Measurements from ENCODE around the gene FHDC1.
A peak's percentile ranks its signal among the peaks of the same experiment; 100 is the strongest.

FHDC1 gene

DNA sequence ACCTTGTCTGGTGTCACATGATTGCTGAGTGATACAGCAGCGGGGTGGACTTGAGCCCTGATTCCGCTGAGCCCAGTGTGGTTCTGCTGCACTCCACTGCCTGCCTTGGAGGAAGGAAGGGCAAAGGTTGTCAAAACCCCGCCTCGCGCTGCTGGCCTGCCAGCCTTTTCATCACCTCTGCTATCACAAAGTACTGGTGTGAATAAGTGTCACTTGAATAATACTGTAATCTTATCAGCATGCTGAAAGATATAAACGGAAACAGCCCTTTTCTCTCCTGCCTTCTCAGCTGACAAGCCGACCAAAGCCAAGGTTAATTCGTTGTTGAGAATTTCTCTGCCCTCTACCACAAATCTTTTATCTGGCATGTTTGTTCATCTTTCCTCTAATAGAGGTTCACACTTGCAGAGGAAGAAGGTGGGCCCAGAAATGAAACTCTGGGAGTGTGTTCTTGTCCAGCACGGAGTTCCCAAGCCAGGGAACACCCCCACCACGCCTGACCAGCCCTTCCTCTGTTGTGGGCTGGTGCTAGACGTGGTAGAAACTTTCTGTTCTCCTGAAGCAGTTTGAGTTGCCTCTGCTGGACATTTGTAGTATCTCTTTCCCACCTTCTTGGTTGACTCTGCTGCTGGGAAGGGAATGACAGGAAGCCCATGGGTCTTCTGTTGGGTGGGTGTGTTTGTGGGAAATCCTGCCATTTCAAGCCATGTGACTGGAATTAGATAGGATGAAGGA lies 21.5 kb downstream of the FHDC1 start:
- DNase-seq (ENCODE audit: low spot score), result no peak

DNA sequence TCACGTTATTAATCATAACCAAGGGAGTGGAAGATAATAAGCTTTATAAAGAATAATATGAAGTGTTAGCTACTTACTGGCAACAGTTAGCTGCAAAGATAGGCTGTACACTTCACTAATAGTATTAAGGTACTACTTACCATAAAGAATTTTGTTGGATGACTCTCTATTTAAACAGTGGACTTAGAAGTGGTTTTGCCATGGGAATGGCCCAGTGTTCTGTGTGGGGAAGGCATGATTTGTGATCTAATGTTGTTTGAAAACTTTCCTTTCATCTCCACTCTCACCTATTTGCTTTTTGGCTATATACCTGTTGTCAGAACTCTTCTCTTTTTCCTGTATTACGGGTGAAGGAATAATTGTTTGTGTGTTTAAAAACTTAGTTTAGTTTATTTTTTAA lies 23.0 kb downstream of the FHDC1 start:
- DNase-seq (ENCODE audit: low spot score), result no peak

DNA sequence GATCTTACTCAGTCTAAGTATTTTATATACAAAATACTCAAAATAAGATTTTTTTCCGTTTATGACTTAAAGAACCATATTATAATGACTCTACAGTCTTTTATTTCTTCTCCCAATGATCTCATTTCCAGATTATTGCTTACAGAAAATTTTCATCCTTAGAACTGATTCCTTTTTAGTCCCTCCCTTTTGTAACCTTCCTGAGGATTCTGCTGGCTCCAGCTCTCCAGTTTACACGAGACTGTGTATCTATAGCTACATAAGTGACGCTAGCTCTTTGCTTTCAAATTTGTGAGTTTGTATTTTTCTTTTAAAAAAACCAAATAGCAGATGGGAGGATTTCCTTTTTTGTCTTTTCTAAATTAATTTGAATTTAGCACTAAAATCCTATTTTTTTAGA lies 24.0 kb downstream of the FHDC1 start:
- DNase-seq (ENCODE audit: low spot score), result no peak

DNA sequence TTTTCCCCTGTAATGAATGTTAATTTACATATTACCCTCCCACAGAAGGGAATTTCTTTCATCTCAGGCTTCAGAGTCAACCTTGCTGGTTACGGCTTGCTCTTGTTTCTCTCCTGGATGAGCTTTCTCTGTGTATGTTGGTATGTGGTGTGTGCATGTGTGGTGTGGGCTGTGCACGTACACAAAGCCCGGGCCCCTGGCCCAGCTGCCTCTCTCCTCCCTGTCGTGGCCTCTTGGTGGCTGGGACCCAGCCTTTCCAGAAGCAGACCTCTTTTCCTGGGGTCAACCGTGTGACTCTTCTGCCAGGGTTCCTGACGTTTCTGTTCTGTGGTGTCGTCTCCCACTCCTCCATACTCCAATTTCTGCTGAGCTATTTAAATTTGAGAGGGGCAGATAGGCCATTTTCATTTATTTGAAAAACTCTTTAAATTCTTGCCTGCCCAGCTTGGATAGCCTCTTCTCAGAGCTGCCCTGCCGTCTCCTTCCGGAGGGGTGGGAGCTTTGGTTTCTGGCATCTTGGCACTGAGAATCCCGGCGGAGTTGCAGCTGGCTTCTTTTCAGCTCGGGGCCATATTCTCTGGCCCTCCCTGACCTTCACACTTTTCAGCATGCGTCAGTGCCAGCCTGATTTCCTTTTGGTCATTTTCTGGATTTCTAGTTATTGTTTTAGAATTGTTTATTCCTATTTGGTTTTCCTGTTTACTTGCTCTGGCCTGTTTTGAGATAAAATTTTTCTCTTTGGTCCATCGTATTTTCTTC lies 25.1 kb downstream of the FHDC1 start:
- DNase-seq (ENCODE audit: low spot score), result no peak

DNA sequence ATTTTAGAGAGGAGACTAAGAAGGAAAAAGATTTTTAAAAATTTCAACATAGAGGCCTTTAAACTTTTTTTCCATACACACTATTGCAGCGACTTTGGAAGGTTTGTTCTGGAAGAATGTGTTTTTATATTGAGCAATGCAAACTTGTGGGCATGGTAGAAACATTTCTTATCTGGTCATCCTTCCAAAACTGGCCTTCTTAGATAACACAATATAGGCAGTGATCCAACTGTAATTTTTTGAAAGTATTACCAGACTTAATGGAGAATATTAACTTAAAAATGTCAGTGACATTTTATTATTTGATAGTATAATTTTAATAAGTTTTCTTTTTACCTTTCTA lies 25.6 kb downstream of the FHDC1 start:
- no peak for DNase-seq (ENCODE audit: low spot score)

DNA sequence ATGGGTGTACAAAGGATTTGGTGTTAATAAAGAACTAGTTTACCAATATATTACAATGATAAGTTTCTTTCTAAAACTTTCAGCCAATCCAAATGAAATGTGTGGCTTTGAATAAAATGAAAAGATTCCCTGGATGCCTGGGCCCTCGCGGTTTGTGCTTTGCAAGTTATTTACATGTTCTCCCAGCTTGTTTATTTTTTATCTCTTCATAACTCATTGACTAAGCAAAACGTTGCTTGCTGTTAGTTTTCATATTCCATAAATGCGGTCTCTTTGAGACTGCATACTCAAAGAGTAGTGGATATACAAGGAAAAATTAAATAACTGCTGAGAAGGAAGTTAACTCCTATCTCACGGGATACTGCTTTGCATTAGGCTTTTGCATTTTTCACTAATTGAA lies 26.0 kb downstream of the FHDC1 start:
- no peak for DNase-seq (ENCODE audit: low spot score)

DNA sequence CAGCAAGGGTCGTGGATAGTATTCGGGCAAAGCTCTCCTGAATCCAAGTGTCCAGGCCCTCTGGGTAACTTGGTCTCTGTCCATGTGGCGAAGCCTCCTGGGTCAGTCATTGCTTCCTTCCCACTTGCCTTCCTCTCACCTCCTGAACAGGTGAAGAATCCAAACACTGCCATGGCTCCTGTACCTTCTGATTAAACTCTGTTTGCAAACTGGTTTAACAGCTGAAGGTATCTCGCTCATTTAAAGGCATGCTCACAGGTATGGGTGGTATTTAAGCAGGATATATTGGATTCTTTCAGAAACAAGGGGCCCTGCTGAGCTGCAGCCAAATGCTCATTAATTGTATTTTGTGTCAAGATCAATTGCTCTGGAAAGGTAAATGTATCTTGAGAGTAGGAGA lies 28.2 kb downstream of the FHDC1 start:
- no peak for DNase-seq (ENCODE audit: low spot score)

DNA sequence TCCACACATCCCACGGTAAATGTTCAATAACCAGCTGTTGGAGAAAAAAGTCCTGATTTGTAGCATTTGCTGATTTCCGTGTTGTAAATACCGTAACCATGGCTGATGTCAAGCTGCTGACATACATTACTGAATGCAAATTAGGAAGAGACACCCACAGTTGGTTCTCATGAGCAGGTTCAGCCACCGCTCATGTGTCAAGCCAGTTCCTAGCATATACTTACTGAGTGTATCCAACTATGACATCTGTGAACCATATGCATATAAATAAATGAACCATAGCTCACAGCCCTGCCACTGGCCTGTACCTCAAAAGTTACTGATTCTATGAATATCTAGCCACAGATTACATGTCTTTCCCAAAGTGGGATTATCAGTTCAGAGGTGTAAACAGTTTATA lies 29.5 kb downstream of the FHDC1 start:
- peak; percentile 26 for DNase-seq (ENCODE audit: low spot score)

DNA sequence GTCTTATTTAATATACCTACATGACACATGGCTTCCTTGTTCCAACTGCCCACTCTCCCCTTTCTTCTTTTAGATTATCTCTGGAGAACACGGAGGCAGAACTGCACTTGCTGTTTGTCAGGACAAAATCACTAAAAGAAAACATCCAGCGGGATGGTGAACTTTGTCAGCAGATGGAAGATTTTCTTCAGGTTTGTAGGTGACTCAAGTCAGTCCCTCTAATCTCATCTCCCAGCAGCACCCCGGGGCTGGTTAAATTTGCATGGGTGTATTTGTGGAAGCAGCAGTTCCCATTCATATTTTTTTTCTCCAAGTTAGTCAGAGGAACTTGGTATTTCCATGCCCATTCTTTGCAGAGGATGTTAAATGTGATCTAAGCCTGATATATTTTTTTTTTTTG lies 31.8 kb downstream of the FHDC1 start:
- no peak for DNase-seq (ENCODE audit: low spot score)

DNA sequence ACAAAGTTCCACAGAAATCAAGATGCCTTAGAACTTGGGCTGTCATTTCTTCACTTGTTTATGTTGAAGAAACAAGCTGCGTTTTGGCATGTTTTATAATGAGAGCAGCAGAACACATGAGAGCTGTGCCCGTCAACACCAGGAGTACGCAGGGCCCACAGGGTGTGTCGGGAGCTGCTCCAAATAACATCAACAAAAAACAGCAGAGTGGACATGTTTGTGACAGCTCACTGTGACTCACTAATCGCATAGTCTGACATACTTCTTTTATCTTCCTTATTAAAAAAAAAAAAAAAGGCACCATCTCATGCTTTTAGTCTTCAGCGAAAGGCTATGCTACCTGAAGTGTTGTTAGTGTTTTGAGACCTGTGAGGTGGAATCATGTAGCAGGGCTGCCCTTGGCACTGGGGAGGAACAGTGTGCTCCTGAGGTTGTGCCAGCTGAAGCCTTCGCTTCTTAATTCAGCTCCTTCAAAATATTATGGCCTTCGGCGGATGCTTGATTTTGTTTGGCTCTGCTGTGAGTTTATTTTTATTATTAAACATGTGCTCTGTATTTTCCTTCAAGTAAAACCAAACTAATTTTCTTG lies 32.8 kb downstream of the FHDC1 start:
- no peak for DNase-seq (ENCODE audit: low spot score)

DNA sequence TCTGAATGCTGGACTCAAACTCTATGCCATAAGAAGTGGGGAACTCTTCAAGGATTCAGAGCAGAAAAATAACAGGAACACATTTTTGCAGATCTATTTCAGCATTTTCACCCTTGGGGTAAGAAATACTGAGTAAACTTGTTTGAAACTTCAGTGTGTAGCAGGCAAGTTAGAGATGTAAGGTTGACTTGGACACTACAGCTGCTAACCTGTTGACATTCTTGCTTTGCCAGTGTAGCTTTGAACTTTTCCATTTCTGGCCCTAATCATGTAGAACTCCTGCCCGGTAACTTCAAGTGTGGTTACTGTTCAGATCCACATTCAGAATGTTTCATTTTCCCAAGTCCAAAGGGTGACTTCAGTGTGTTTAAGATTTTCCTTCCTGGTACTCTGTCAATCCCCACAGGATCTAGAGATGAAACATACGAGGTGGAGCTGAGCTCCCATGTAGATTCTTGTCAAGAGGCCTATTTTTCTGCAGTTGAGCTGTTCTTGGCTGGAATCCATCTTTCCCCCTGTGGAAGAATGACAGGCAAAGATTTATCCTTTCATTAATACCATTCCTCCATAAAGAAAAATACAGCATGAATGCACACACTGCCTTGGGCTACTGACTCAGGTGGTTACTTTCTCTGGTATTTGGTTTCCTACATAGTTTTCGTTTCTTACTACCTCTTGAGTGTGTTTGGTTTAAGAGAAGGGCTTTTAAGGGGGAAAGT lies 34.1 kb downstream of the FHDC1 start:
- no peak for DNase-seq (ENCODE audit: low spot score)

DNA sequence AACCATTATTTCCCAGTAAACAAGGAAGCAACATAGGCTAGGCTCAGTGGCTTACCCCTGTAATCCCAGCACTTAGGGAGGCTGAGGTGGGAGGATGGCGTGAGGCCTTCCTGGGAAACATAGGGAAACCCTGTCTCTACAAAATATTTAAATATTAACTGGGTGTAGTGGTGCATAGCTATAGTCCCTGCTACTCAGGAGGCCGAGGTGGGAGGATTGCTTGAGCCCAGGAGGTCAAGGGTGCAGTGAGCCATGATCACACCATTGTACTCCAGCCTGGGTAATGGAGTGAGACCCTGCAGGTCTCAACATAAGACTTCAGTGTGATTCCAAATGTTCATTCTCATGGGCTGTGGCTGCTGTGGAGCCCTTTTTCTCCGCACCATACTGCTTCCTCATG lies 34.9 kb downstream of the FHDC1 start:
- no peak for DNase-seq (ENCODE audit: low spot score)

DNA sequence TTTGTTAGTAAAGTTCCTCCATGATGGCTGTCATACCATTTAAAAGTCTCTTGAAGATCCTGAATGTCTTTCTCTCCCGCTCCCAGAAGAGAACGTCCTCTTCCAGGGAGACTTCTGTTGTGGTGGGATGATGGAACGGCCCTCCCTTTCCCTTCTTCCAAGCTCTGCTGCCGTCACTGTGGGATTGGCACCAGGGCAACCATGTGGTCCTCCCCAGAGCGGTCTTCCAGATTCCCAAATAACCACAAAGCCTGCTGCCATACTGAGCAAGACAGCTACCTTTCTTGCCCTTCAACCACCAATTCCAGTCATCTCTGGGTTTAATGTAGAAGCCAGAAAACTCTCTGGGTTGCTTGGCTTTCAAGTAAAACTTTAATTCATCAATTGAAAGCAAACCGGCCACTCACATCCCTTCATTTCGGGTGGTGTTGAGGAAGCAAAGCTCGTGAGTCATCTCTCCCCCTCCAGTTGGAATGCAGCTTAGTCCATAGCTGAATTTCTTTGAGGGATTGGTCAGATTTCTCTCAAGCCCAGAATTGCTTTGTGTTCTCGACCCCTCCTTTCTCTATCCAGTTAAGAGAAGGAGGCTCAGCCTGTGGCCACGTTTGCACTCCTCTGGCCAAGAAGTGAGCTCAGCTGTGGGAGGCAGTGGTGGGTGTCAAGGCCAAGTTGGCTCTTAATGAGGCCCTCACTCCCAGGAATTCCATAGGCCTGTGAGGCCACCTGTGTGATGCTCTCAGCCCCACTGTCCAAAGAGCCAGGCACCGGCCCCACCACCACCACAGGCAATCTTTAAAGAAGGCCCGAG lies 36.9 kb downstream of the FHDC1 start:
- DNase-seq (ENCODE audit: low spot score), result no peak

DNA sequence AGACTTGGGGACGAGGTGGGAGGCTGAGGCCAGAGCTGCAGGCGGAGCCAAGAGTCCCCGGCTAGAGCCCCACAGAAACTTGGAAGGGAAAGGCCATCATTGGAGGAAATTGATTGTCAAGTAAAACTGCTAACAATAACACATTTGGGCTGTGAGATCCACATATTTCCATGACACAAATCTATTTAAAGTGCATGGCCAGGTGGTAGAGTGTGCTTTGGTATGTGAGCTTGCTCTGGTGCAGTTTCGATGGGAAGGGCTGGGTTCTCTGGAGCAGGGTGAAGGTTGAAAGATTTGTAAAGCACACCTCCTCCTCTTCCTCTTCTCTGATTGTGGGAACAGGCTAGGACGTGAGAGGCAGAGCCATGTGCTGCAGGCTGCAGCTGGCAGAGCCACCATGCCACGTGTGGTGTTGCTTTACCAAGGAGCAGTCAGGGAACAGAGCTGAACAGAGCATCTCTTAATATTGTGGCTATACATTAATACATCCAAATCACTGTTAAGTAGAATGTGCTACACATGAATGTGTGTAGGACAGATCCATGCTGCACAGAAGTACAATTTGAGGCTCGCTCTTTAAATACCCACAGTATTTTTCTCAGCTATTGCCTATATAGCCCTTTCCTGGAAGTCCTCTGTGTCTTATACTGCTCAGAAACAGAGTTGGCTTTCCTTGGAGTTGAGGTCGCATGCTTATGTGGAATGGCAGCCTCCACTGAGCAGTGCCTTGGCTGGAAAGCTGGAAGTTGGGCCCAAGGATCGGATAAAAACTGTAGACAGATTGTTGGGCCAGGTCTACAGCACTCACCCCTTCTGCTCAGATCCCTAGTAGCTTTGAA lies 37.7 kb downstream of the FHDC1 start:
- DNase-seq (ENCODE audit: low spot score), result no peak

DNA sequence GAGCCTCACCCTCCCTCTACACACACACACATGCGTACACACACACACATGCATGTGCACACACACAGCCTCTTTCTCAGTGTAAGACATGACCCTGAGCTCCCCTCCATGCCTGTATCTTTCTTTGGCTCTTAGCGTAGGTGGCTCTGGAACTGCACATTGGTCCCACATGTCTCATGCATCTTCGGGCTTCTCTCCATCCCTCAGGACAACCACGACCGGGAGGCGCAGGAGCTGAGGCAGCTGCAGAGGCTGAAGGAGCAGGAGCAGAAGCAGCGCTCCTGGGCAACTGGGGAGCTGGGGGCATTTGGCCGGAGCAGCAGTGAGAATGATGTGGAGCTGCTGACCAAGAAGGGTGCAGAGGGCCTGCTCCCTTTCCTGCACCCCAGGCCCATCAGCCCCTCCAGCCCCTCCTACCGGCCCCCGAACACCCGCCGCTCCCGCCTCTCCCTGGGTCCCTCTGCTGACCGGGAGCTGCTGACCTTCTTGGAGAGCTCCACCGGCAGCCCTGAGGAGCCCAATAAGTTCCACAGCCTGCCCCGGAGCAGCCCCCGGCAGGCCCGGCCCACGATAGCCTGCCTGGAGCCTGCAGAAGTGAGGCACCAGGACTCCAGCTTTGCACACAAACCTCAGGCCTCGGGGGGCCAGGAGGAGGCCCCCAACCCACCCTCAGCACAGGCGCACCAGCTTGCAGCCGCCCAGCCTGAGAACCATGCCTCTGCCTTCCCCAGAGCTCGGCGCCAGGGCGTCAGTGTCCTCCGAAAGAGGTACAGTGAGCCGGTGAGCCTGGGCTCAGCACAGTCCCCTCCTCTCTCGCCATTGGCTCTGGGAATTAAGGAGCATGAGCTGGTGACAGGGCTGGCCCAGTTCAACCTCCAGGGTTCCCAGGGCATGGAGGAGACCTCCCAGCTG lies 38.6 kb downstream of the FHDC1 start:
- no peak for DNase-seq (ENCODE audit: low spot score)

DNA sequence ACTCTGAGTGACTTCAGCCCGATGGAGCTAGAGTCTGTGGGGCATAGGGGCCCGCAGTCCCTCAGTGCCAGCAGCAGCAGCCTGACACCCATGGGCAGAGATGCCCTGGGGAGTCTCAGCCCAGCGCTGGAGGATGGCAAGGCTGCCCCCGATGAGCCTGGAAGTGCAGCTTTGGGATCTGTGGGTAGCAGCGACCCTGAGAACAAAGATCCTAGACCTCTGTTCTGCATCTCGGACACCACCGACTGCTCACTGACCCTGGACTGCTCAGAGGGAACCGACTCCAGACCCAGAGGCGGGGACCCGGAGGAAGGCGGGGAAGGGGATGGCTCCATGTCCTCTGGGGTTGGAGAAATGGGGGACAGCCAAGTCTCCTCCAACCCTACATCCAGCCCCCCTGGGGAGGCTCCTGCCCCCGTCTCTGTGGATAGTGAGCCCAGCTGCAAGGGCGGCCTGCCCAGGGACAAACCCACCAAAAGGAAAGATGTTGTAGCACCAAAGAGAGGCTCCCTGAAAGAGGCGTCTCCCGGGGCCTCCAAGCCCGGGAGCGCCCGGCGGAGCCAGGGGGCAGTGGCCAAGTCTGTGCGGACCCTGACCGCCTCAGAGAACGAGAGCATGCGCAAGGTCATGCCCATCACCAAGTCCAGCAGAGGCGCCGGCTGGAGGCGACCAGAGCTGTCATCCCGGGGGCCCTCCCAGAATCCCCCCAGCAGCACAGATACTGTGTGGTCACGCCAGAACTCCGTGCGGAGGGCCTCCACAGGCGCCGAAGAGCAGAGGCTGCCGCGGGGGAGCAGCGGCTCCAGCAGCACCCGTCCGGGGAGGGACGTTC lies 39.5 kb downstream of the FHDC1 start:
- no peak for DNase-seq (ENCODE audit: low spot score)

DNA sequence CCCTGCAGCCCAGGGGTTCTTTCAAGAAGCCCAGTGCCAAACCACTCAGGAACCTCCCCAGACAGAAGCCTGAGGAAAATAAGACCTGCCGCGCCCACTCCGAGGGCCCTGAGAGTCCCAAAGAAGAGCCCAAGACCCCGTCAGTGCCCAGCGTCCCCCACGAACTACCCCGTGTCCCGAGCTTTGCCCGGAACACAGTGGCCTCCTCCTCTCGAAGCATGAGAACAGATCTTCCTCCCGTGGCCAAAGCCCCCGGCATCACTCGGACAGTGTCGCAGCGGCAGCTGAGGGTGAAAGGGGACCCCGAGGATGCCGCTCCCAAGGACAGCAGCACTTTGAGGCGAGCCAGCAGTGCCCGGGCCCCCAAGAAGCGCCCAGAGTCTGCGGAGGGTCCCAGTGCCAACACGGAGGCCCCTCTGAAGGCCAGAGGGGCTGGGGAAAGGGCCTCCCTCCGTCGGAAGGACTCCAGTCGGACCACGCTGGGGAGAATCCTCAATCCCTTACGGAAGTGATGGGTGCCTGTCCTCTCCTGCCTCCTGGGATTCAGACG lies 40.2 kb downstream of the FHDC1 start:
- no peak for DNase-seq (ENCODE audit: low spot score)

DNA sequence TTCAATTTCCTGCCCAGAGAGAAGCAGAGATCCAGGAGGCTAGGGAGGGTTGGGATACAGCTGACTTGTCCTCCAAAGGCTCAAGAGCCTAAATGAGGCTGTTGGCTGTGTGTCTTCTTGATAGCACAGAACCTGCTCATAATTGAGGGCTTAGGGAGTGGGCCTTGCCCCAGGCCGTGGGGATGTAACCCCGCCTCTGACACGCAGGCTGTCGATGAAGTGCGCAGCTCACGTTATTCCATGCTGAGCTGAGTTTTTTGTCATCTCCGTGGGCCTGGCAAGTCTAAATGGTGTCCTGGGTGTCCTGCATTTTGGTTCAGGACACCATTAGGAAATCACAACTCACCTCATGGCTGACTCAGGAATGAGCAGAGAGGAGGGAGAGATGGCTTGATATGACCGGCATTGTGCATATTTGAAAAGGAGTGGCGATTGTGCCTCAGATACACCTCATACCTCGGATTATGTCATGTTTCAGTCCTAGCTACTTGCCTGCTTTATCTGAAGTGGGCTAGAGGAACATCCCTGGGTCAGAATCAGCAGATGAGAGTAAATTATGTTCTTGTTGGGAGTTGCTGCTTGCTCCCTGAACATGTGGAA lies 43.7 kb downstream of the FHDC1 start:
- no peak for DNase-seq (ENCODE audit: low spot score)

Measured in germinal center (tissue), 1 donor.